ENCODE measurements around the gene DCX.
"Not testable (repeated sequence)": the region's sequence is repeated elsewhere in the genome, so short reads cannot be mapped to it uniquely, and the experiment has no call there.

The DCX gene

DNA sequence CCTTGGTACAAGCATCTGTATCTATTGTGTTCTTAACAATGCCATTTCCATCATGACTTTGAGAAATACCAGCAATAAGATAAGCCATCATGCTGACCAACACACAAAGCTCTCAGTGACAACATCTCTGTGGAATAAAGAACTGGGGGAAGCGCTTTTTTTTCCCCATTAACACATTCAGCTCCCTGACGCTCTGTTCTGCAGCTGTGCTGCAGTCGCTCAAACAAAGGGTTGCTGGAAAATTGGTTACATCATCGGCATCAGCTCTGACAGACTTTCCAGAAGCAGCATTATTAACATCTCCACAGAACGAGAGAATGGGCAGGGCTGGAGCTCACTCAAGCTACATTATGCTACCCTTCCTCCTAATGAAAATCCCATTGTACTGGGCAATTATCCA, 39.9 kb downstream of the DCX start:
- no peak for DNase-seq (ENCODE audit: low spot score)

GRCh38 chrX:111365770-111366325, 46.1 kb downstream of the DCX start:
- DNase-seq (ENCODE audit: low spot score): no peak

DNA sequence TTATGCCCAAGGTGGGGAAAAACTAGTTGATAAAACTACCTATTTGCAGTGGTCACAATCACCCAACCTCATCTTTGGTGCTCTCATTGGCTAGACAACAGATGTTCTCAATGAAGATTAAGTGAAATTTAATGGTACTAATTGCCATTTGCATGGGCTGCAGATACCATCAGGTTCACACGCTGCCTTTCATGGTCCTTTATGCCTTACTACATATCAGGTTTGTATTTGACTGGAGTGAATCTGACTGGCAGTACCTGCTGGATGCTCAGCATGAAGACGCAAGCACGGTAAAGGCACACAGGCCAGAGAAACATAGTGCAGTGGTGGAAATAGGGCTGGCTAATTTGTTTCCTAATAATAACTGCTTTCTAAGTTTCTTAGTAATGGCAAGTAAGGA, 48.3 kb downstream of the DCX start:
- no peak for DNase-seq (ENCODE audit: low spot score)

- no peak for DNase-seq (ENCODE audit: low spot score)
Measured at GRCh38 chrX:111361751-111362150, 50.2 kb downstream of the DCX start.

- no peak for DNase-seq (ENCODE audit: low spot score)
Measured at GRCh38 chrX:111360839-111361238, 51.2 kb downstream of the DCX start.

DNA sequence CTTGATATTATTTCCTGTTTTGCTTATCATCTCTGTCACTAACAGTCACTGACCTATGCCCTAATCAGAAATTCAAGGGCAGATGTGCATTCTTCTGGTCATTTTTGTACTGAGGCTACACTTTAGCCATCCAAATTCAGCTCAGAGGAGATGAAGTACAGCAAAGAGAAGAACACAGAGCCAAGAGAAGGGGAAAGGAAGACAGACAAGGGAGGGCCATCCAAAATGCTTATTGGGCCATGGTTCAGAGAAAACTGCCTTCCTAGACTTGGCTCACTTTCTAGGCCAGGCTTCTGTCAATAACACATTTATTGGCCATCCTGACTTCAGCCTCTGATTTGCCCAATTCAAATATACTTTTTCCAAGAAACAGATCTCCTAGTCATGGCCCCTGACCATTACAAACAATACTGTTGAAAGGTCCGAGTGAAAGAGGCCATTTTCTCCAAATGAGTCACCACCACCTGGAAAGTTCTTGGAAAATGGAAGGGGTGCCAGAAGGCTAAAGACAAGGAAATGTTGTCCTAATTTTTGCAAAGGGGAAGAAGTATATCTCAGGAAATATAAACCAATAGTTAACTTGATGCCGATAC, 56.4 kb downstream of the DCX start:
- DNase-seq (ENCODE audit: low spot score): no peak

DNA sequence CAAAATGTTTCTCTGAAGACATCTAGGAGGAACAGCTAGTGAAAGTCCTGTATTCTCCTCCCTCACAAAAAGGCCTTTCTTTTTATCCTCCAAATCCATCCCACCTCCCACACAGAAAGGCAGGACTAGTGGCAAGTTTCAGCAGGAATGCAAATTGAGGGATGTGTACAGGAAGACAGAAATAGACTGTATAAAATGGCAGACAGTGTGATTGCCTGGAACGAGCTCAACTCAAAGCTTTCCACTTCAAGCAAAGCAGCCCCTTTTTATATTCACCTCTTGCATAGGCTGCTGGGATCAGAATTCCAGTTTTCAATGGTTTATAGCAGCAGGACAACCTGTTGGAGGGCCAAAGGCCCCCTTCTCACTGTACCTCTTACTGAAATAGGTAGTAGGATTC, 57.5 kb downstream of the DCX start:
- DNase-seq (ENCODE audit: low spot score): no peak

DNA sequence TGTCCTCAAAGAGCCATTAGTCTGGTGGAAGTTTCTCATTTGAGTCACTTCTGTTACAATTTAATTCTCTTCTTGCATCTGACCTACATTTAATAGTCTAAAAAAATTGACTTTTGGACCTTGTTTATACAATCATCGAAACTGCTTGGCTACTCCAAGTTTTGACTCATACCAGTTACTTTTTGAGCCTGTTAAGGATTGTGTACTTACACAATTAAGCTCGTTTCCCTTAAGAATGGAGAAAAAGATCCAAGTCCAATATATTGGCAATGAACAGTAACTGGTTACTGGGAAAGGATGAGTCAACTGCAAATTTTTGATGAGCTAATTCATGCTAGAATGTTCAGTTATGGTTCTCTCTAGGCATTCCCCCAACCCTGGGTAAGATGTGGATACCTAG, 58.2 kb downstream of the DCX start:
- DNase-seq (ENCODE audit: low spot score): no peak

GRCh38 chrX:111352424-111352823, 59.6 kb downstream of the DCX start:
- DNase-seq (ENCODE audit: low spot score): no peak

DNA sequence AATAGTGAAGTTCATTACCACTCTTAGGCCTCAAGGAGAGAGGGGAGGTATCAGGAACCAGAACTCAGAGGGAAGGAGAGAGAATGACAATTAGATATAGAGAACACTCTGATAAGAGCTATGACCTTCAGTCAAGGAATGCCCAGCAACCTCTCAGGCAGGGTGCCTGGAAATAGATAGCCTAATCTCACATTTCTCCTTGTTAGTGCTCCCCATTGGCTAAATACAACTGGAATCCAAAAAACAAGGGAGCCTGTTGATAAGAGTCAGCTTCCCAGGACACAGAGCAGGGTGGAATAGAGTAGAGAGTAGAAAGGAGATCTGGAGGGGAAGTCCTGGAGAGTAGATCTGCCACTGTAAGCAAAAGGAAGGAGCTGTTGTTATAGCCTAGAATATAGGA, 62.1 kb downstream of the DCX start:
- DNase-seq (ENCODE audit: low spot score): no peak

- DNase-seq (ENCODE audit: low spot score): no peak
Measured at GRCh38 chrX:111349101-111349500, 62.9 kb downstream of the DCX start.

DNA sequence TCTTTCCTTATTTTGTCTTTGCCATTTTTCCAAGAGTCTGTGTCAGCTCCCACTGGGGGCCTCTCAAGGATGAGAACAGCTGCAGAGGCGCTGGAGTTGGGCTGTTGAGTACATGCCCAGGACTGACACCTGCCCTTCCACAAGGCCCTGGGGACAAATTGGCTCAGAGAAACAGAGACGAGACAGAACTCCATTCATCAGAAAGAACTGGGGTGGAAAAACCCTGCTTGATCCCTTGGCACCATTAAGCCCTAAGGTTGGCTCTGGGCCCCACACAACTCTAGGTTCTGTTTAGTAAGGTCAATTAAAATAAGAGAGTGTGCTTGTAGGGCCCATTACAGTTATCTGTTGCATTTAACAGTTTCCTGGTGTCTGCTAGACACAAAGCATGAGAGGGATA, 63.6 kb downstream of the DCX start:
- no peak for DNase-seq (ENCODE audit: low spot score)

DNA sequence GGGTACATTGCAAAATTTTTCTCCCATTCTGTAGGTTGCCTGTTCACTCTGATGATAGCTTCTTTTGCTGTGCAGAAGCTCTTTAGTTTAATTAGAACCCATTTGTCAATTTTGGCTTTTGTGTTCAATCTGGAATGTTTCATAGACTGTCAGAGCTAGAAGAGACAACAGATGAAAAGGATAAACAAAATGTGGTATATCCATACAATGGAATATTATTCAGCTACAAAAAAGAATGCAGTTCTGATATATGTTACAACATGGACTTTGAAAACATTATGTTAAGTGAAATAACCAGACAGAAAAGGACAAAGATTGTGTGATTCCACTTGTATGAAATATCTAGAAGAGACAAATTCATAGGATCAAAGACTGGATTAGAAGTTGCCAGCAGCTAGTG, 65.8 kb downstream of the DCX start:
- DNase-seq (ENCODE audit: low spot score): not testable (repeated sequence)

GRCh38 chrX:111340054-111340453, 71.9 kb downstream of the DCX start:
- no peak for DNase-seq (ENCODE audit: low spot score)

- DNase-seq (ENCODE audit: low spot score): no peak
Measured at GRCh38 chrX:111339212-111339611, 72.8 kb downstream of the DCX start.

- no peak for DNase-seq (ENCODE audit: low spot score)
Measured at GRCh38 chrX:111338095-111338698, 73.8 kb downstream of the DCX start.

GRCh38 chrX:111337067-111337637, 74.8 kb downstream of the DCX start:
- DNase-seq (ENCODE audit: low spot score): no peak

DNA sequence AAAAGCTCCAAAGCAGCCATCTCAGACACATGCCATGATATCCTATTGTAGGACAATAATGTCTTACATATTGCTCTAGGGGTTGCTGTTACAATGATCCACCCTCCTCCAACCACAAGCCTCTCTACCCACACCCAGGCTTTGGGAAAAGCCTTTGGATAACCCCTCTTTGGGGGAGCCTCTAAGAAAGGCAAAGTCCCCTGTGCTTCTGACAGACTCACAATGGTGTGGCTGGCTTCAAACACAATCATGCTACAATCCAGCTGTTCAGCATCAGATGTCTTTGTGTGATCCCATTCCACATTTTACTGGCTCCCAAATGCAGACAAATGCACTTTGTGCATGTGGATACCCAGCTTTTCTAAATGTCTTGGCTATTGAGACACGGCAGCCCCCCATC, 75.9 kb downstream of the DCX start:
- DNase-seq (ENCODE audit: low spot score): no peak

GRCh38 chrX:111329370-111329769, 82.6 kb downstream of the DCX start:
- no peak for DNase-seq (ENCODE audit: low spot score)

GRCh38 chrX:111328858-111329257, 83.1 kb downstream of the DCX start:
- DNase-seq (ENCODE audit: low spot score): no peak

DNA sequence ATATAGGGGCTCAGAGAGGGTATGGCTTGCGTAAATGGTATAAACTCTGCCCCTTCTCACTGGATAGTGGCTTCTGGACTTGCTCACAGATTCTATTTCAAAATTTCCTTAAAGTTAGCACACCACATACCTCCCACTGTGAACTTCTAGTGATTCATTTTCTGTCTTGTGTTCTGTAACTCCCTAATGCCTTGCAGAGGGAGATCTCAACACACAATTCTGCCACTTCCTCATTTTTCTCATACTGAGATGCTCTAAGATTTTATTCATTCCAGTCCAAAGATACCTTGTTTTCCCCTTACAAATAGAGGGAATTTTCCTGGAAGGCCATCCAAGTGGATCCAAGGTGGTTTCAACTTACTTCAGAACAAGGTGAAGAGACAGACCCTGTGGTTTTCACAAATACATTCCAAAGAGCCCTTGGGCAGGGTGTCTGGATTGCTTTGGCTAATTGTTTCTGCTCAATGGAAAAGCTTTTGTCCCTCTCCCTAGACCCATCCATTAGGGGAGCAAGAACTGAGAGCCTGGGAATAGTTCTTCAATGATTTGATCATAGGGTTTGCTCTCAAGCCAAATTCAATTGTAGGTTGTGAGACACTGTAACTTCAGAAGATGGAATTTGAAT, 89.6 kb downstream of the DCX start:
- no peak for DNase-seq (ENCODE audit: low spot score)

DNA sequence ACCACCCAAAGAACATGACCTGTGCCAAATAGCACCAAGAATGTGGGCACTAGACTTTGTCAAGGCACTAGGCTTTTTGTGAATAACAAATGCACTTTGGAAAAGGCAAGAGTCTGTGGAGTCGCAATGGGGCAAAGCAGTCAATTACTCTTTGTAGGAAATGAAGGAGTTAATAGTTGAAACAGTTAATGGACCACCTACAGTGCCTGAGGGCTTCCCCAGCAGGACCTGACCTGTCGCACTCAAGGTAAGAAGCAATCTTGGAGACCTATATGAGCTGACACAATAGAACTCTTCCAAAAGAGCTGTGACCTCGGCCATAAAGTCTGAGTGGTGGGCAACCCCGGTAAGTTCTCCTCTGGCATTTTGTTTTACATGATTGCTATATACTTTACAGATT, 92.5 kb downstream of the DCX start:
- no peak for DNase-seq (ENCODE audit: low spot score)

- DNase-seq (ENCODE audit: low spot score): no peak
Measured at GRCh38 chrX:111318901-111319300, 93.1 kb downstream of the DCX start.
